Urinary bladder (tissue), 4 donors: ENCODE results near the gene RAD9B. TPM values are rescaled to one million over a fixed set of nuclear protein-coding genes. Genes with fewer than 3 reads are reported as not detected.
"Not testable (repeated sequence)": the region's sequence is repeated elsewhere in the genome, so short reads cannot be mapped to it uniquely, and the experiment has no call there.

Experiments used
- DNase-seq: peaks from one replicate; pipeline ENCODE4 v3.0.0-alpha.2; 2015; ENCODE audit errors: extremely low spot score
- H3K27ac ChIP-seq: one replicate; pipeline ENCODE4 v1.5.1; 2013; ENCODE audit warnings: low read depth, mild to moderate bottlenecking, moderate library complexity
- H3K36me3 ChIP-seq: one replicate; pipeline ENCODE4 v1.6.1; 2013; ENCODE audit warnings: mild to moderate bottlenecking, moderate library complexity; ENCODE audit not compliant: insufficient read depth
- H3K4me1 ChIP-seq: one replicate; pipeline ENCODE4 v1.6.1; 2013; ENCODE audit warnings: mild to moderate bottlenecking, moderate library complexity; ENCODE audit not compliant: insufficient read depth
- H3K4me3 ChIP-seq: one replicate; pipeline ENCODE4 v1.5.1; 2013; ENCODE audit warnings: low read depth, low read length
- WGBS: extraction: QIAGEN DNeasy Blood & Tissue Kit; methylation state at CpG from one replicate; pipeline ENCODE4 v1.1.7; 2013; 5-methylcytosine and 5-hydroxymethylcytosine counted together
- polyA plus RNA-seq: library from polyadenylated mRNA; stranded (reverse); fragments of 200-250 nt; gene quantifications from one replicate; pipeline ENCODE4 v1.2.3, GENCODE V29; 2013
- total RNA-seq: library from RNA; depleted of rRNA; stranded (reverse); fragments of >200 nt; gene quantifications from one replicate; pipeline ENCODE4 v1.2.3, GENCODE V29; 2014
- donor health status: healthy with polysubstance abuse.
- donor health status: healthy.

RAD9B gene
- total and polyA plus RNA-seq, 2 donors = 0.51 to 2.1 TPM

DNA sequence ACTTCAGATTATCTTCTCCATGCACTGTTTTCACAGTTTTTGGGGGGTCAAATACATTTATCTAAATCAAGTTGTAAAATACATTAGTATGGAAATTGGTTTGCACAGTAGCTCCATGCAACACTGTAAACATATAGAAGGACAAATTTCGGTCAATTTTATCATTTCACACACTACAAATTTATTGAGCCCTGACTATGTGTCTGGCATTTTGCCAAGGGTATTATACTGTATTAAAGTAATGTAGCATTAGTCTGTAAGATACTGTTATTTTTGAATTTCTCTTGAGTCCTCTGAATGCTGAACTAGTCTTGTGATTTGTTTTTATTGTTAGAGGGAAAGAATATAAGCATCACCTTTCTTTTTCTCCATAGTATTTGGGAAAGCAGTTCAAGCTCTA, 1.3 kb downstream of the RAD9B start:
- Histone ChIP-seq H3K36me3 (no peaks in the 10 kb centered on the region), H3K4me1 (no peaks in the 10 kb centered on the region), H3K4me3 (no peak overlapping the region), H3K27ac (no peak overlapping the region)
- no peak for DNase-seq
- 47% methylated on average over 1 of the region's 1 CpG for WGBS

DNA sequence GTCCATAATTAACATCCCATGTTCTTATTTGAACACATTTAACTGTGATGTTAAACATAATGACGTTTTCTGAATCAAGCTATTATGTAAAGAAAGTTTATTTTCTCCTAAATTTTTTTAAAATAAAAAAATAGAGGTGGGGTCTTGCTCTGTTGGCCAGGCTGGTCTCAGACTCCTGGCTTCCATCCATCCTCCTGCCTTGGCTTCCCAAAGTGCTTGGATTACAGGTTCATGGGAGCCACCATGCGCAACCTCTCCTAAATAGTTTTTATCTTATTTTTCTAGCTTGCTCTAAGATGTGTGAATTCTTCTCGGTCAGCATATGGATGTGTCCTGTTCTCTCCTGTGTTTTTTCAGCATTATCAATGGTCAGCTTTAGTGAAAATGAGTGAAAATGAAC, 3.2 kb downstream of the RAD9B start:
- DNase-seq = no peak
- Histone ChIP-seq H3K4me3 (no peak overlapping the region), H3K36me3 (no peaks in the 10 kb centered on the region), H3K4me1 (no peaks in the 10 kb centered on the region), H3K27ac (no peak overlapping the region)
- 75% methylated on average over 3 of the region's 3 CpGs for WGBS

DNA sequence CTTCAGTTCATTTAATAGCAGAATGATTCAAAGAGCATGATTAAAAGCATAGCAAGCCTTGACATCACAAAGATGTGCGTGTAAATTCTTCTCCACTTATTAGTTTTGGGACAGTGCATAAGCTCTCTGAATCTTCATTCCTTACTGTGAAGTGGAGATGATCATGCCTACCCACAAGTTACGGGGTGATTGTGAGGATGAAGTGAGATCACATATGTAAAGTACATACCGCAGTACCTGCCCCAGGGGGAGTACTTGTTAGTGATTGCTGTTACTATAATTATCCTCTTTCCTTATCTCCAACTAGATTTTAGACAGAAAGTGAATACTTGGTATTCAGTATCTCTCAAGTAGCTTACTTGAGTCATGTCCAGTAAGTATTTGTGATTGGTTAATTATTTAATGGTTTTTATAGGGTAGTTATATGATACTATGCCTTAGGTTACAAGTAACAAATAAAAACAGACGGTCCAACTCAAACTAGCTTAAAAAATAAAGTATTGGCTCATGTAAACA, 6.0 kb downstream of the RAD9B start:
- Histone ChIP-seq H3K4me1 (no peaks in the 10 kb centered on the region), H3K27ac (no peak overlapping the region), H3K4me3 (no peak overlapping the region), H3K36me3 (no peaks in the 10 kb centered on the region)
- no peak for DNase-seq
- WGBS = 79% methylated on average over 4 of the region's 4 CpGs

DNA sequence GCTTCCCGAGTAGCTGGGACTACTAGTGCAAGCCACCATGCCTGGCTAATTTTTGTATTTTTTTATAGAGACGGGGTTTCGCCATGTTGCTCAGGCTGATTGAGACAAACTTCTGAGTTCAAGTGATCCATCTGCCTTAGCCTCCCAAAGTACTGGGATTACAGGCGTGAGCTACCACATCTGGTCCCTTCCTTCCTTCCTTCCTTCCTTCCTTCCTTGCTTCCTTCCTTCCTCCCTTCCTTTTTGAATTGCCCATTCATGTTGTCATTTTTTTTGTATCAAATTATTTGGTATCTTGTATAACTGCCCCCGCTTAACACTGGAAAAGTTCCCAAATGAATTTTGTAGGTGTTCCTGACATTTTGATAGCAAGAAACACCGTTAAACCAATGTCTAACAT, 11.7 kb downstream of the RAD9B start:
- Histone ChIP-seq H3K4me3 (no peak overlapping the region), H3K4me1 (no peaks in the 10 kb centered on the region), H3K27ac (no peak overlapping the region), H3K36me3 (no peaks in the 10 kb centered on the region)
- WGBS = 71% methylated on average over 6 of the region's 6 CpGs
- DNase-seq = no peak

DNA sequence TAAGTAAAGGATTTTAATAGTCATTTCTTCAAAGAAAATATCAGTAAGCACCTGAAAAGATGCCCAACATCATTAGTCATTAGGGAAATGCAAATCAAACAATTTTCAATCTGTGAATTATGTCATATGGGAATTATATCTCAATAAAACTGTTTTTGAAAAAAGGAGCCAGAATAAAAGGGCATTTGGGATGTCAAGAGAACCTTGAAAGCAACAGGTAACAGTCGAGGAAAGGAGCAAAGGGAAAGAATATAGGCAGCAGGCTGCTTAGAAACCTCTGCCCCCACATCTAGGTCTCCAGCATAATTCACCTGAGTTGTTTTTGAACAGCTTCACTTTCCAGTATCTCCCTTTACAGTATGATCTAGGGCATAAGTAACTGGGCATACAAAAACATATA, 12.2 kb downstream of the RAD9B start:
- 68% methylated on average over 1 of the region's 1 CpG for WGBS
- Histone ChIP-seq H3K27ac (no peak overlapping the region), H3K36me3 (no peaks in the 10 kb centered on the region), H3K4me1 (no peaks in the 10 kb centered on the region), H3K4me3 (no peak overlapping the region)
- no peak for DNase-seq

DNA sequence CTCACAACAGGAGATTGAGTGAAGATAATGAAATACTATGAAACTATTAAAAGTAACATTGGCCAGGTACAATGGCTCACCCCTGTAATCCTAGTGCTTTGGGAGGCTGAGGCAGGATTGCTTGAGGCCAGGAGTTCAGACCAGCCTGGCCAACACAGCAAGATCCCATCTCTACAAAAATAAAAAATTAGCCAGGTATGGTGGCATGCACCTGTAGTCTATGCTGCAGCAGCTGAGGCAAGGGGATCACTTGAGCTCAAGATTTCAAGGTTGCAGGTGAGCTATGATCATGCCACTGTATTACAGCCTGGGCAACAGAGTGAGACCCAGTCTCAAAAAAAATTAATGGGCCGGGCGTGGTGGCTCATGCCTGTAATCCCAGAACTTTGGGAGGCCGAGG, 14.9 kb downstream of the RAD9B start:
- H3K4me3 ChIP-seq = no peak overlapping the region
- no peak overlapping the region for H3K27ac ChIP-seq
- WGBS = 88% methylated on average over 3 of the region's 3 CpGs
- no peak for DNase-seq
- H3K4me1 ChIP-seq = no peaks in the 10 kb centered on the region
- H3K36me3 ChIP-seq = no peaks in the 10 kb centered on the region

DNA sequence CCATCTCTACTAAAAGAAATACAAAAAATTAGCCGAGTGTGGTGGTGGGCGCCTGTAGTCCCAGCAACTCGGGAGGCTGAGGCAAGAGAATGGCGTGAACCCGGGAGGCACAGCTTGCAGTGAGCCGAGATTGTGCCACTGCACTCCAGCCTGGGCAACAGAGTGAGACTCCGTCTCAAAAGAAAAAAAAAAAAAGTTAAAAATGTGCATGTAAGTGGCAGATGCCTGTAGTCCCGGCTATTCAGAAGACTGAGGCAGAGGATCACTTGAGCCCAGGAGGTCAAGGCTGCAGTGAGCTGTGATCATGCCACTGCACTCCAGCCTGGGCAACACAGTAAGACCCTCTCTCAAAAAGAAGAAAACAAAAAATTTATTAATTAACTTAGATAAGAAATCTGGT, 15.9 kb downstream of the RAD9B start:
- DNase-seq, H3K27ac ChIP-seq, H3K36me3 ChIP-seq, H3K4me1 ChIP-seq, H3K4me3 ChIP-seq: not testable (repeated sequence)
- WGBS = 93% methylated on average over 8 of the region's 8 CpGs

DNA sequence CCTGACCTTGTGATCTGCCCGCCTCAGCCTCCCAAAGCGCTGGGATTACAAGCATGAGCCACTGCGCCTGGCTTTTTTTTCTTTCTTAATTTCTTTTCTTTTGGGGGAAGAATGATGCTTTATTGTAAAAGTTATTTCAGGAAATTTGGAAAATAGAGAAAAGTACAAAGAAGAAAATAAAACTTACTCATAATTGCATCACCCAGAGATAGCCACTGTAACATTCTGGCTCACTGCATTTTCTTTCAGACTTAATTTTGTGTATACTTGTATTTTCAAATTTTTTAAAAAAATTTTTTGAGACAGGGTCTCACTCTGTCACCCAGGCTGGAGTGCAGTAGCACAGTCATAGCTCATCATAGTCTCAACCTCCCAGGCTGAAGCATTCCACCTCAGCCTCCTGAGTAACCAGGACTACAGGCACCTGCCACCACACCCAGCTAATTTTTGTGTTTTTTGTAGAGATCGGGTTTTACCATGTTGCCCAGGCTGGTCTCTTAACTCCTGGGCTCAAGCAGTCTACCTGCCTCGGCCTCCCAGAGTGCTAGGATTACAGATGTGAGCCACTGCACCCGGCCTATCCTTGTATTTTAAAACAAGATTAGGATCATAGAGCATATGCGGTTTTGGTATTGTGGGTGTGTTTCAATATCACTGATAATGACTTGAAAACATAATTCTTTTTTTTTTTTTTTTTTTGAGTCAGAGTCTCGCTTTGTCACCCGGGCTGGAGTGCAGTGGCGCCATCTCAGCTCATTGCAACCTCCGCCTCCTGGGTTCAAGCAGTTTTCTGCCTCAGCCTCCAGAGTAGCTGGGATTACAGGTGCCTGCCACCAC, 19.0 kb downstream of the RAD9B start:
- WGBS = 85% methylated on average over 11 of the region's 11 CpGs

DNA sequence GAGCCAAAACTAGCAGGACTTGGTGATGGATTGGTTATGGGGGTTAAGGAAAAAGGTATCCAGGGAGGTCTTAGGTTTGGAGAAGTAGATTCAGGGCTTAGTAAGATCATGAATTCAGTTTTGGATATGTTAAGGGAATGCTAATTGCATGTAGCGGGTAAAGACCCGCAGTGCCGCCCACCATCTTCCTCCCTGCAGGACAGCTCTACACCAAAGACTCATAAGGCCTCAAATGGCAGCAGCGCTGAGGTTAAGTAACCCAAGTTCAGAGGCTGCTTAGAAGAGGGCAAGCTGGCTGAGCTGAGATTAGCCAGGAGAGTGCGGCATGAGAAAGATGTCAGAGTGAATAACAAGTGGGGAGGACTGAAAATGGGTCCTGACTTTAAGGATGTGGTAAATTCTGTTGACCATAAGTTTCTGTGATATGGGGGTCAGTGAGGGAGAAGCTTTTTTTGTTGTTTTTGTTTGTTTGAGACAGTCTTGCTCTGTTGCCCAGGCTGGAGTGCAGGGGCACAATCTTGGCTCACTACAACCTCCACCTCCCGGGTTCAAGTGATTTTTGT, 26.2 kb downstream of the RAD9B start:
- no peak overlapping the region for H3K27ac ChIP-seq
- H3K36me3 ChIP-seq = no peaks in the 10 kb centered on the region
- DNase-seq = no peak
- 94% methylated on average over 6 of the region's 6 CpGs for WGBS
- no peak overlapping the region for H3K4me3 ChIP-seq
- H3K4me1 ChIP-seq = no peaks in the 10 kb centered on the region

More for the DNA sequence above, 19.0 kb downstream of the RAD9B start:
- not testable (repeated sequence) for H3K36me3 ChIP-seq, H3K4me1 ChIP-seq, DNase-seq, H3K27ac ChIP-seq, H3K4me3 ChIP-seq

DNA sequence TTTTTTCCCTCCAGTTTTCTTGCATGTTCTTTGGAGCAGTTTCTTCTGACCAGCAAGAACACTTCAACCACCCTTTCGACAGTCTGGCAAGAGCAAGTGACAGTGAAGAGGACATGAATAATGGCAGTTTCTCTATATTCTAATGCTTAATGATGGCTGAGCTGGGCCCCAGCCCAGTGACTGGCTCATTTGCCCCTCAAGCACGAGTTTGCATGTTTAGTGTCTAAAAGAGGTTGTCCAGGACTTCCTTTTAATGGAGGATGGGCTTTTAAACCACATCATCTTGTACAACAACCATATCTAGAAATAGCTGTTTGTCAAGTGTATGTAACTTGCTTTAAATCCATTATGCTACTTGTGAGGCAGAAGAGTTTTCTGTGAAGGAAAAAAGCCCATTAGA, 28.4 kb downstream of the RAD9B start:
- Histone ChIP-seq H3K36me3 (no peaks in the 10 kb centered on the region), H3K4me3 (no peak overlapping the region), H3K4me1 (no peaks in the 10 kb centered on the region), H3K27ac (no peak overlapping the region)
- WGBS = 66% methylated on average over 2 of the region's 2 CpGs
- no peak for DNase-seq

DNA sequence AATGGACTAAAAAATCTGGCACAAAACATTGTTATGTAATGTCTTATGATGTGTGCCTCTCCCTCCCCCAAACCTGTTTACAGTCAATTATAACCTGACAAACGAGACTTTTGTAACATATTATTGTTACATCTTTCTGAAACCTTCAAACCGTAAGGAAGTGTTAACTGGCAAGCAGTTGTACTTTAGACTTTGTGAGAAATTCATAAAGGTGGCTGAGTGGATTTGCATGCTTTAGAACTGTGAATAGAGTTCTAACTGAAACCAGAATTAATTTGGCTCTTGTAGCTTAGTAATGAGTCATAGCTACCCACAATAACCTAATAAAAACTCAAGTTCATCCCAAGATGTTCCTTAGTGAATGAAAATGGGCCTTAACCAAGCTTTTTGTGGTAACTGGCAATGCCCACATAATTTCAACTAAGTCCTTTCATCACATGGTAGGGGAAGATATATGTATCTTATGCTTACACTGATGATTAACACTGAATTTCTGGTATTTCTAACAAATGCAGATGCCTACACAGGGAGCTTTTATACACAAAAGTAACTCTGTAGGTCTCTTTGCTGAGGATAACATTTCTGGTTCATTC, 29.7 kb downstream of the RAD9B start:
- Histone ChIP-seq H3K27ac (no peak overlapping the region), H3K36me3 (no peaks in the 10 kb centered on the region), H3K4me1 (no peaks in the 10 kb centered on the region), H3K4me3 (no peak overlapping the region)
- WGBS = 39% methylated on average over 2 of the region's 2 CpGs
- DNase-seq = no peak

DNA sequence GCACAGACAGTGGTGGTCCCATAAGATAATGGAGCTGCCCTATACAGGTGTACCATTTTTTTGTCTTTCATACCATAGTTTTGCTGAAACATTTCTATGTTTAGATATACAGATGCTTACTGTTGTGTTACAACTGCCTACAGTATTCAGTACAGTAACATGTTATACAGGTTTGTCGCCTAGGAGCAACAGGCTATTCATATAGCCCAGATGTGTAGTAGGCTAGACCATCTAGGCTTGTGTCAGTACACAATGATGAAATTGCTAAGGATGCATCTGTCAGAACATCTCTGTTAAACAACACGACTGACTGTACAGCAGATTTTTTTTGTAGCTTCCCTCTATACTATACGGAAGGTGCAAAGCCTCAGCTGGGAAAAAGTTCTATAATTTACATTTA, 30.5 kb downstream of the RAD9B start:
- H3K4me3 ChIP-seq = no peak overlapping the region
- WGBS = 84% methylated on average over 3 of the region's 3 CpGs
- no peak for DNase-seq
- no peaks in the 10 kb centered on the region for H3K4me1 ChIP-seq
- H3K36me3 ChIP-seq = no peaks in the 10 kb centered on the region
- H3K27ac ChIP-seq = no peak overlapping the region

DNA sequence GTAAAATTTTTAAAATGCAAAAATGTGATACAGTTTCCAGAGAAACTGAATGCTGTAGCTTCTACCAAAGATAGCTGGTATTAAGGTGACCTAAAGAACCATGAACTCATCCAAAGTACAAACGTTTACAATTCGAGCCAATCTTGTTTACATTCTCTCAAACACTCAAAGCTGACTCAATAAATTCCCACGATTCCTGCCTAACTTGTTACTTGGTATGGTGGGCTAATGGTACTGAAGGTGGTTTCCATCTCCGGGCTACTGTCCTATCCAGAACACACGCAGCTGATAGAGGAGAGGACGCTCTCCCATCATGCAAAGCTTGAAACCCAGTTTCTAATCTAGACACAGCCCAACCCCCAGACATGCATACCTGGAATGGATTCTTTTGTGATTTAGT, 31.5 kb downstream of the RAD9B start:
- H3K4me1 ChIP-seq = no peaks in the 10 kb centered on the region
- WGBS = 33% methylated on average over 6 of the region's 6 CpGs

DNA sequence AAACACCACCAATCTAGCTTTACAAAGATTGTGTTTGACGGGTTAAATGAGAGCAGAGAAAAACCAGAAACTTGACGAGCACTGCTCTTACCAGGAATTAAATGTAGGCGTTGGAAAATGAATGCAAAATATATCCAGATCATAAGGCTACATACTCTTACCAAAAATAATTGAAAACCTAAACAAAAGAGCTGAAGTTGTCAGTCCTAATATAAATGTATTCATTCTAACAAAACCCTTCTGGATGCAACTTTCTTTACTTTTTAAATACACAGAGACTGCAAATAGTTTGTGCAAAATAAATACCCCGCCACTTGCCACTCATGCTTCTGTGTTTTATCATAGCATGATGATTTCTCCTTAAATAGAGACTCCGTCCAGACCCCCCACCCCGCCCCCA, 32.7 kb downstream of the RAD9B start:
- Histone ChIP-seq H3K36me3 (no peaks in the 10 kb centered on the region), H3K27ac (no peak overlapping the region), H3K4me1 (no peaks in the 10 kb centered on the region), H3K4me3 (no peak overlapping the region)
- WGBS = 71% methylated on average over 6 of the region's 6 CpGs
- DNase-seq = no peak

More for the DNA sequence above, 31.5 kb downstream of the RAD9B start:
- H3K4me3 ChIP-seq = no peak overlapping the region
- no peak overlapping the region for H3K27ac ChIP-seq
- DNase-seq = no peak
- H3K36me3 ChIP-seq = no peaks in the 10 kb centered on the region
